ENCODE results near the gene PRCC.

Gene PRCC

DNA sequence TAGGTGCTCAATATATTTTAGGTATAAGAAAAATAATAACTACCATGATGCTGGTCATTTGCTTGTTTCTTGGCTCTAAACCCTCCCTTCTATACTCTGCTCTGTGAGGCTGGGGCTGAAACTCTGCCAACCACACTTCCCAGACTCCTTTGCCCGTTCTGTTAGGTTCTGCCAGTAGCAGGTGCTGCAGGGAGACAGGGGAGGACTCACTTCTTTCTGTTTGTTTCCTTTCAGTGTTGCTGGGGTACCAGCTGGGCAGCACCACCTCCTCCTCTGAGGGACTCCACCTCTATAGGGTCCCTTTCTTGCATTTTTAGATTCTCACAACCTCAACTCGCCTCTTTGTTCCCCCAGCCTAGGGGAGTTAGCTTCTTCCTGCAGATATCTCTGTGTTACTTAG is 66.3 kb downstream of the PRCC start:
- TF ChIP-seq FOXP2 (optimal IDR thresholded peaks at IDR 0.05; ENCODE audit: borderline replicate concordance, extremely low read depth, extremely low read length, insufficient read depth) (no peak), TAF1 (IDR thresholded peaks at IDR 0.05; ENCODE audit: borderline replicate concordance, insufficient read depth, low read length) (no peak), REST (IDR thresholded peaks at IDR 0.05; ENCODE audit: insufficient read depth in 1 of 2, low read depth in 2 of 2, low read length in 2 of 2) (no peak), SIN3A (IDR thresholded peaks at IDR 0.05; ENCODE audit: borderline replicate concordance, insufficient read depth, low read length) (no peak), POLR2AphosphoS5 (IDR thresholded peaks at IDR 0.05; ENCODE audit: low read depth, low read length) (no peak)

DNA sequence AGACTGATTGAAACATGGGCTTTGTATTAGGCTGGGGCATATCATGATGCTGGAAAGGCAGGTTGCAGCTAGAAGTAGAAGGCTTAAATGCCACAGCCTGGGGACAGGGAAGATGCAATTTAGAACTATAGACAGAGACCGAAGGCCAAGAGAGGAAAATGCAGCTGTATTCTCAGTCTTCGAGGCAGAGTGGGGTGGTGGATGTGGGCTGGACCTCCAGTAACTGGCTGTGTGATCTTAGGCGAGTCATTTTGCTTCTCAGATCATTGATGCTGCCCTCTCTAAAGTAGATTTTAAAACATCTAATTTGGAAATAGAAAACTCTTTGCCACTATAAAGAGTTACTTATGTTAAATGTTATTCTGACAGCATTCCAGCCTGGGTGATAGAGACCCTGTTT is 67.0 kb downstream of the PRCC start:
- TF ChIP-seq FOXP2 (optimal IDR thresholded peaks at IDR 0.05; ENCODE audit: borderline replicate concordance, extremely low read depth, extremely low read length, insufficient read depth) (no peak), POLR2AphosphoS5 (IDR thresholded peaks at IDR 0.05; ENCODE audit: low read depth, low read length) (no peak), SIN3A (IDR thresholded peaks at IDR 0.05; ENCODE audit: borderline replicate concordance, insufficient read depth, low read length) (no peak), TAF1 (IDR thresholded peaks at IDR 0.05; ENCODE audit: borderline replicate concordance, insufficient read depth, low read length) (no peak), REST (IDR thresholded peaks at IDR 0.05; ENCODE audit: insufficient read depth in 1 of 2, low read depth in 2 of 2, low read length in 2 of 2) (no peak)

DNA sequence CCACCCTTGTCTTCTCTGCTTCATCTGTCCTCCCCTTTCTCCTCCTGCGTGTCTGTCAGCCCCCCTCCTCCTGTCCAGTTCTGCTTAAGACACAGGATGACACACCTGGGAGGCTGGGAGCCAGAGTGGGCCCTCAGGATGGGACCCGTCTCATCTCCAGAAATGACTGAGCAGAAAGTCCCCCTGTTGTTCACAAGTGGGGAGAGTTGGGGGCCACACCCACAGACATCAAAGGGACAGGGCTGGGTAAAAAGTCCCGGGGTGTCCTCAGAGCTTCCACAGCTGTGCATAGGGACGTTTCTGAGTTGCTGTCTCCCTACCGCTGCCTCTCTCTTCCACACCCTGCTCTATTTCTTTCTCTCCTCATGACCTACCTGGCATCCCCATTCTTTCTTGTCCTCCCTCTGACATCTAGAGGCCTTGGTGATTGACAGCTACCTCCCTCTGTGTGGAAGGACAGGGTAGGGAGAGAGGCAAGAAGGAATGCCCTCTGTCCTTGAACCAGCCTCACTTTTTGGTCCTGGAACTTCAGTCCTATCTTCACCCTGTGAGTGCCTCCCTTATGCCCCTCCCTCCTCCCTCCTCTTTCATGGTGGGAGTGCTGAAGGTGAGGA is 68.8 kb downstream of the PRCC start:
- no peak for TF ChIP-seq REST (IDR thresholded peaks at IDR 0.05; ENCODE audit: insufficient read depth in 1 of 2, low read depth in 2 of 2, low read length in 2 of 2)
- TF ChIP-seq TAF1 (IDR thresholded peaks at IDR 0.05; ENCODE audit: borderline replicate concordance, insufficient read depth, low read length) = no peak
- TF ChIP-seq POLR2AphosphoS5 (IDR thresholded peaks at IDR 0.05; ENCODE audit: low read depth, low read length) = no peak
- TF ChIP-seq FOXP2 (optimal IDR thresholded peaks at IDR 0.05; ENCODE audit: borderline replicate concordance, extremely low read depth, extremely low read length, insufficient read depth) = no peak
- no peak for TF ChIP-seq SIN3A (IDR thresholded peaks at IDR 0.05; ENCODE audit: borderline replicate concordance, insufficient read depth, low read length)

DNA sequence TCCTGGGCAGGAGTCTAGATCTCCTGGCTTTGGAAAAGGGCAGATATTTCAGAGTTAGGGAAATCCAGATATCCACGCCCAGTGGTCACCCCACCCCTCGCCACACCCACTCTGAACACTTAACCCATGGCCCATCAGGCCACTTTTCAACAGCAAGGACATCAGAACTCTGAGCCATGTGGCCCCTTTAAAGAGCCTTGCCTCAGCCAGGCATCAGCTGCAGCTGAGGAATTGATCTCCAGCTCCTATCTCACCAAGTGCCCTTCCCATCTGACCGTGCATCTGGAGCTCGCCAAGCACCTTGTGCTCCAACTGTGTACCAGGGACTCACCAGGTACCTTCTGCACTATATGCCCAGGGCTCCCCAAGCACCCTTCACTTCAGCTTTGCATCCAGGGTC is 69.6 kb downstream of the PRCC start:
- TF ChIP-seq TAF1 (IDR thresholded peaks at IDR 0.05; ENCODE audit: borderline replicate concordance, insufficient read depth, low read length) (no peak), FOXP2 (optimal IDR thresholded peaks at IDR 0.05; ENCODE audit: borderline replicate concordance, extremely low read depth, extremely low read length, insufficient read depth) (no peak), POLR2AphosphoS5 (IDR thresholded peaks at IDR 0.05; ENCODE audit: low read depth, low read length) (no peak), REST (IDR thresholded peaks at IDR 0.05; ENCODE audit: insufficient read depth in 1 of 2, low read depth in 2 of 2, low read length in 2 of 2) (no peak), SIN3A (IDR thresholded peaks at IDR 0.05; ENCODE audit: borderline replicate concordance, insufficient read depth, low read length) (no peak)
